Panc1 (cell line): ENCODE results near the gene FBXO31. TPM values are rescaled to one million over a fixed set of nuclear protein-coding genes. Genes with fewer than 3 reads are reported as not detected.

Source experiments
- ATAC-seq: fragments of 200-7000 bp; cut with Tn5 transposase; 2 replicates; pipeline ENCODE4 v1.9.1; 2020; ENCODE audit warnings: mild to moderate bottlenecking, moderate library complexity
- BruUV-seq: library from RNA; stranded (reverse); fragments of 400-500 nt; replicated peaks from 2 replicates; lab custom pipeline; 2021; lab: Mats Ljungman, UMichigan
- CTCF ChIA-PET: fragments of 300-600 bp; sonication (Branson Sonifier 250); formaldehyde crosslinking; loops from one replicate; lab custom pipeline; 2022; ENCODE audit warnings: antibody characterized with exemption; lab: Charles Lee
- POLR2A ChIA-PET: fragments of 300-600 bp; sonication (Branson Sonifier 250); formaldehyde crosslinking; loops from one replicate; lab custom pipeline; 2022; ENCODE audit warnings: antibody characterized with exemption; lab: Charles Lee
- DNase-seq: peaks from one replicate; pipeline ENCODE4 v3.0.0-alpha.2; 2010; ENCODE audit warnings: low read depth, low spot score
- H3K27ac ChIP-seq: 2 replicates; pipeline ENCODE4 v1.5.1; 2011; ENCODE audit warnings: mild to moderate bottlenecking, low read length, inconsistent platforms
- H3K27me3 ChIP-seq: fragments of 200-500 bp; sonication (Bioruptor generic); 2 replicates; pipeline ENCODE4 v1.6.0; 2014; ENCODE audit warnings: low read length, inconsistent platforms; ENCODE audit not compliant: control insufficient read depth, insufficient read depth
- H3K36me3 ChIP-seq: fragments of 200-500 bp; sonication (Bioruptor generic); 2 replicates; pipeline ENCODE4 v1.5.1; 2014; ENCODE audit warnings: inconsistent platforms, mild to moderate bottlenecking, low read length, moderate library complexity; ENCODE audit not compliant: control insufficient read depth, insufficient read depth
- H3K4me1 ChIP-seq: 2 replicates; pipeline ENCODE4 v1.5.1; 2011; ENCODE audit warnings: inconsistent platforms, mild to moderate bottlenecking, low read length, moderate library complexity; ENCODE audit not compliant: control insufficient read depth, insufficient read depth
- H3K4me3 ChIP-seq, 2 experiments: 2 replicates each; pipeline ENCODE4 v1.5.1; 2011 to 2012; ENCODE audit warnings: low read depth in 2 of 2, low read length in 2 of 2, mild to moderate bottlenecking in 2 of 2, inconsistent platforms in 1 of 2, moderate library complexity in 1 of 2
- H3K9me3 ChIP-seq: fragments of 200-500 bp; sonication (Bioruptor generic); 2 replicates; pipeline ENCODE4 v1.5.1; 2014; ENCODE audit warnings: low read depth, mild to moderate bottlenecking, inconsistent platforms, low read length, moderate library complexity; ENCODE audit not compliant: control insufficient read depth, insufficient read depth
- CTCF ChIP-seq: fragments of 450-650 bp; IDR thresholded peaks from 2 replicates; pipeline ENCODE4 v1.5.1; 2017; ENCODE audit warnings: mild to moderate bottlenecking
- POLR2AphosphoS5 ChIP-seq: IDR thresholded peaks from 2 replicates; pipeline ENCODE4 v1.6.1; 2012; ENCODE audit warnings: mild to moderate bottlenecking, low read depth, low read length, moderate library complexity
- SIN3A ChIP-seq: IDR thresholded peaks from 2 replicates; pipeline ENCODE4 v1.6.1; 2012; ENCODE audit warnings: low read depth, mild to moderate bottlenecking, low read length, moderate library complexity, borderline replicate concordance; ENCODE audit not compliant: insufficient read depth
- TCF7L2 ChIP-seq: IDR thresholded peaks from 2 replicates; pipeline ENCODE4 v1.6.1; 2011; ENCODE audit warnings: mild to moderate bottlenecking, low read depth, low read length, inconsistent platforms
- in situ Hi-C: cut with HindIII; loops from 2 replicates; pipeline ENCODE4 v1.10.0; 2016; ENCODE audit warnings: low sequenced_read_pairs, low pct_unique_long_range_greater_than_20kb
- intact Hi-C: fragments of 100-400 bp; cut with micrococcal nuclease; formaldehyde crosslinking; loops from one replicate; pipeline ENCODE4 v1.10.0; 2022; ENCODE audit not compliant: unreplicated experiment
- total RNA-seq: library from RNA; stranded (reverse); gene quantifications from one replicate; pipeline ENCODE4 v1.2.1, GENCODE V29; 2021; ENCODE audit not compliant: unreplicated experiment
- TF ChIP-seq, protein P1 (sequence below), 2 experiments: IDR thresholded peaks; 2 replicates each; pipeline ENCODE4 v1.6.1; 2011 to 2012; ENCODE audit warnings: low read depth in 2 of 2, control low read depth in 1 of 2, low read length in 1 of 2, mild to moderate bottlenecking in 1 of 2, moderate library complexity in 1 of 2; ENCODE audit not compliant: insufficient read depth in 1 of 2

Gene FBXO31
- total RNA-seq, 1 experiment from 2014 or later = 22.4 TPM

DNA sequence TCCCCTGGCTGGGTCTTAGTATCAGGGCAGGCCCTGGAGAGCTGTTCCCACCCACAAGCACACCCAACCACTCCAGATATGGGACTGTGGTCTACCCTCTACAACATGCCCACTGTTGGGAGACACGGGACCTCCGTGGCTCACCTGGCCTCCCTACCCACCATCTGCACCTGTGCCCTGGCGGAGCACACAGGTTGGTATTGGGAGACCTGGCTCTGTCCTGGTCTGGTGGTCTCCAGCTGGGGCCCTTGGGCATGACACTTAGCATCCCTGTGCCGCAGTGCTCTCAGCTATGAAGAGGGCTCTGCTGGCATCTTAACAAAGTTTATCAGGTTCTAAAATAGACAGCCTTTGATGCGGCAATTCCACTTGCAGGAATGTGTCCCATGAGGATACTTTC lies 72.2 kb downstream of the FBXO31 start:
- no peaks in the 10 kb centered on the region for H3K36me3 ChIP-seq
- in situ Hi-C loops (no loop called here), intact Hi-C loops (no loop called here)
- ChIA-PET POLR2A (no interaction called here), CTCF (no interaction called here)
- H3K27me3 ChIP-seq = no peaks in the 10 kb centered on the region
- no TSS peak for BruUV-seq
- H3K9me3 ChIP-seq = no peaks in the 10 kb centered on the region
- ATAC-seq = no peak
- H3K4me1 ChIP-seq = no peaks in the 10 kb centered on the region
- H3K27ac ChIP-seq = no peak overlapping the region
- no peak overlapping the region for H3K4me3 ChIP-seq
- no peak for DNase-seq
- TF ChIP-seq POLR2AphosphoS5 = no peak
- TF ChIP-seq, protein P1, sequence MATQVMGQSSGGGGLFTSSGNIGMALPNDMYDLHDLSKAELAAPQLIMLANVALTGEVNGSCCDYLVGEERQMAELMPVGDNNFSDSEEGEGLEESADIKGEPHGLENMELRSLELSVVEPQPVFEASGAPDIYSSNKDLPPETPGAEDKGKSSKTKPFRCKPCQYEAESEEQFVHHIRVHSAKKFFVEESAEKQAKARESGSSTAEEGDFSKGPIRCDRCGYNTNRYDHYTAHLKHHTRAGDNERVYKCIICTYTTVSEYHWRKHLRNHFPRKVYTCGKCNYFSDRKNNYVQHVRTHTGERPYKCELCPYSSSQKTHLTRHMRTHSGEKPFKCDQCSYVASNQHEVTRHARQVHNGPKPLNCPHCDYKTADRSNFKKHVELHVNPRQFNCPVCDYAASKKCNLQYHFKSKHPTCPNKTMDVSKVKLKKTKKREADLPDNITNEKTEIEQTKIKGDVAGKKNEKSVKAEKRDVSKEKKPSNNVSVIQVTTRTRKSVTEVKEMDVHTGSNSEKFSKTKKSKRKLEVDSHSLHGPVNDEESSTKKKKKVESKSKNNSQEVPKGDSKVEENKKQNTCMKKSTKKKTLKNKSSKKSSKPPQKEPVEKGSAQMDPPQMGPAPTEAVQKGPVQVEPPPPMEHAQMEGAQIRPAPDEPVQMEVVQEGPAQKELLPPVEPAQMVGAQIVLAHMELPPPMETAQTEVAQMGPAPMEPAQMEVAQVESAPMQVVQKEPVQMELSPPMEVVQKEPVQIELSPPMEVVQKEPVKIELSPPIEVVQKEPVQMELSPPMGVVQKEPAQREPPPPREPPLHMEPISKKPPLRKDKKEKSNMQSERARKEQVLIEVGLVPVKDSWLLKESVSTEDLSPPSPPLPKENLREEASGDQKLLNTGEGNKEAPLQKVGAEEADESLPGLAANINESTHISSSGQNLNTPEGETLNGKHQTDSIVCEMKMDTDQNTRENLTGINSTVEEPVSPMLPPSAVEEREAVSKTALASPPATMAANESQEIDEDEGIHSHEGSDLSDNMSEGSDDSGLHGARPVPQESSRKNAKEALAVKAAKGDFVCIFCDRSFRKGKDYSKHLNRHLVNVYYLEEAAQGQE (IDR thresholded peaks at IDR 0.05; ENCODE audit: insufficient read depth in 1 of 2, low read depth in 2 of 2, low read length in 1 of 2) = no peak
- no peak for TF ChIP-seq SIN3A
- TF ChIP-seq CTCF = no peak
- TF ChIP-seq TCF7L2 = no peak

DNA sequence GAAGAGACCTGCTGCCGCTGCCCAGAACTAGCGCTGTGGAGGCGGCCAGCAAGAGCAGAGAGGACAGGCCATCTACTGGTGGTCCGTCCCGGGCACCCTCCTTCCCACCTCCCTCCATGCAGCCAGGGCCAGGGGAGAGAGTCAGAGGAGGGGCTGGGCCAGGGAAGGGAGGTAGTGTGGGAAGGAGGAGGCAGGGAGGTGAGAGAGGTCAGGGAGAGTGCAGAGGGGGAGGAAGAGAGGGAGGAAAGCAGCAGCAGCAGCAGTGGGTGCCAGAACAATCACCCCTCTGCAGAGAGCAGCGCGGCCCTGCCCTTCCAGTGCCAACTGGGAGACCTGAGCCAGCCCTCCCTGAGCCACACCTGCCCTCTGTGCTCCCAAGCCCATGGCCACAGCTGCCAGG lies 73.0 kb downstream of the FBXO31 start:
- DNase-seq (no peak), ATAC-seq (no peak)
- BruUV-seq = no TSS peak
- in situ Hi-C loops = no loop called here
- Histone ChIP-seq H3K4me3 (no peak overlapping the region), H3K9me3 (no peaks in the 10 kb centered on the region), H3K27ac (no peak overlapping the region), H3K27me3 (no peaks in the 10 kb centered on the region), H3K4me1 (no peaks in the 10 kb centered on the region), H3K36me3 (no peaks in the 10 kb centered on the region)
- TF ChIP-seq TCF7L2 (no peak), CTCF (no peak), POLR2AphosphoS5 (no peak), SIN3A (no peak)
- TF ChIP-seq, protein P1 (IDR thresholded peaks at IDR 0.05; ENCODE audit: insufficient read depth in 1 of 2, low read depth in 2 of 2, low read length in 1 of 2) = no peak
- intact Hi-C loops = no loop called here
- ChIA-PET CTCF (no interaction called here), POLR2A (no interaction called here)
